Karpas-422 (cell line): ENCODE results near the gene GPR15. TPM values are rescaled to one million over a fixed set of nuclear protein-coding genes. Genes with fewer than 3 reads are reported as not detected.

Experiments used
- DNase-seq: peaks from one replicate; pipeline ENCODE4 v3.0.0-alpha.2; 2015
- H2AFZ ChIP-seq: fragments of 200-600 bp; sonication (generic); 2 replicates; pipeline ENCODE4 v1.6.1; 2014; ENCODE audit warnings: antibody characterized with exemption, low read length, mixed read lengths
- H3K27ac ChIP-seq: fragments of 200-600 bp; sonication (generic); 2 replicates; pipeline ENCODE4 v1.5.1; 2014; ENCODE audit warnings: mild to moderate bottlenecking, low read length, moderate library complexity
- H3K27me3 ChIP-seq: fragments of 200-600 bp; sonication (generic); 2 replicates; pipeline ENCODE4 v1.6.1; 2014; ENCODE audit warnings: low read length, mixed read lengths
- H3K36me3 ChIP-seq: fragments of 200-600 bp; sonication (generic); 2 replicates; pipeline ENCODE4 v1.6.1; 2014; ENCODE audit warnings: low read length, mixed read lengths; ENCODE audit not compliant: insufficient read depth
- H3K4me1 ChIP-seq: fragments of 200-600 bp; sonication (generic); 2 replicates; pipeline ENCODE4 v1.6.1; 2014; ENCODE audit warnings: mild to moderate bottlenecking, low read length, mixed read lengths
- H3K4me2 ChIP-seq: fragments of 200-600 bp; sonication (generic); 2 replicates; pipeline ENCODE4 v1.6.1; 2014; ENCODE audit warnings: low read length, low read depth, mild to moderate bottlenecking; ENCODE audit not compliant: poor library complexity, severe bottlenecking
- H3K4me3 ChIP-seq: fragments of 200-600 bp; sonication (generic); 2 replicates; pipeline ENCODE4 v1.5.1; 2014; ENCODE audit warnings: mild to moderate bottlenecking, antibody characterized with exemption, low read length, mixed read lengths
- H3K79me2 ChIP-seq: fragments of 200-600 bp; sonication (generic); 2 replicates; pipeline ENCODE4 v1.6.1; 2014; ENCODE audit warnings: mild to moderate bottlenecking, low read length, mixed read lengths
- H3K9ac ChIP-seq: fragments of 200-600 bp; sonication (generic); 2 replicates; pipeline ENCODE4 v1.6.0; 2014; ENCODE audit warnings: low read length
- H3K9me2 ChIP-seq: fragments of 200-600 bp; sonication (generic), shearing (Covaris generic); replicated peaks from 2 replicates; pipeline ENCODE4 v1.6.0; 2014; ENCODE audit warnings: mild to moderate bottlenecking, low read length, moderate library complexity; ENCODE audit not compliant: insufficient read depth
- H3K9me3 ChIP-seq: fragments of 300-700, 200-600 bp; sonication (generic); 2 replicates; pipeline ENCODE4 v1.6.1; 2014; ENCODE audit warnings: low read length, mixed read lengths
- H4K20me1 ChIP-seq: fragments of 200-600 bp; sonication (generic); 2 replicates; pipeline ENCODE4 v1.6.1; 2014; ENCODE audit warnings: mild to moderate bottlenecking, antibody characterized with exemption, low read length, low read depth; ENCODE audit not compliant: insufficient read depth
- total RNA-seq: library from RNA; depleted of rRNA; stranded (reverse); fragments of >200 nt; shearing (Covaris generic); gene quantifications from 2 replicates; pipeline ENCODE4 v1.2.3, GENCODE V29; 2014; ENCODE audit warnings: low replicate concordance

GPR15 gene
- total RNA-seq, 1 experiment from 2014 or later: not detected

DNA sequence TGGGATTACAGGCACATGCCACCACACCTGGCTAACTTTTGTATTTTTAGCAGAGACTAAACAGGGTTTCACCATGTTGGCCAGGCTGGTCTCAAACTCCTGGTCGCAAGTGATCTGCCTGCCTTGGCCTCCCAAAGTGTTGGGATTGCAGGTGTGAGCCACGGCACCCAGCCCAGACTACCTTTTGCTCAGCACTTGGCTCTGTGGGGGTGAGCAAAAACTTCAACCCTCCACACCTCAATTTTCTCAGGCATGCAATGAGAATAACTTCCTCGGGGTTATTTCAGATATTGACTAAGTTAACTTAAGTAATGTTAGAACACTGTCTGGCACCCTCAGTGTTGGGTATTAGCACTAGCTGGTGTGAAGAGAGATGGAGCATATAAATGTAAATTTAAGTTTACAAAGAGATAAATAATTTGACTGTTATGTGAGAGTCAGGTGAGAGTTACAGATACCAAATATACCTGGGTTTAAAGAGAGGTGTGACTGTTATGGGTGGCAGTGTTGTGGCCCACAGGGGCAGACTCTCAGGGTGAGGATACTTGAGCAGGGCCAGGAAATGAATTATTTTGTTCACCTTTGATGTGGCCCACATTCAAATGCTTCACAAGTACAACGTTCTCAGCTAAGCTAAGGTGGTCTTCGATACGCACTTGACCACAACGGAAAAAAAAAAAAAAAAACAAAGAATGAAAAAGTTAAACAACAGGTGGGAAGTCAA, 32.7 kb downstream of the GPR15 start:
- no peak for DNase-seq
- Histone ChIP-seq H3K4me1 (no peaks in the 10 kb centered on the region), H2AFZ (no peak overlapping the region), H3K27ac (no peak overlapping the region), H3K9me3 (no peaks in the 10 kb centered on the region), H3K4me2 (no peak overlapping the region), H3K79me2 (no peaks in the 10 kb centered on the region), H3K36me3 (no peaks in the 10 kb centered on the region), H3K9me2 (no peaks in the 10 kb centered on the region), H3K27me3 (no peaks in the 10 kb centered on the region), H3K4me3 (no peak overlapping the region), H3K9ac (no peak overlapping the region), H4K20me1 (no peaks in the 10 kb centered on the region)

- Histone ChIP-seq H3K9me3 (no peaks in the 10 kb centered on the region), H3K4me2 (no peak overlapping the region), H3K36me3 (no peaks in the 10 kb centered on the region), H3K27me3 (no peaks in the 10 kb centered on the region), H3K9me2 (no peaks in the 10 kb centered on the region), H3K4me1 (no peaks in the 10 kb centered on the region), H3K27ac (no peak overlapping the region), H2AFZ (no peak overlapping the region), H3K9ac (no peak overlapping the region), H4K20me1 (no peaks in the 10 kb centered on the region), H3K4me3 (no peak overlapping the region), H3K79me2 (no peaks in the 10 kb centered on the region)
- DNase-seq: no peak
Observed at GRCh38 chr3:98565237-98565643, 33.5 kb downstream of the GPR15 start.

GRCh38 chr3:98565843-98566242, 34.1 kb downstream of the GPR15 start:
- H4K20me1 ChIP-seq: no peaks in the 10 kb centered on the region
- H3K9me2 ChIP-seq: no peaks in the 10 kb centered on the region
- H3K4me3 ChIP-seq: no peak overlapping the region
- DNase-seq: no peak
- no peaks in the 10 kb centered on the region for H3K4me1 ChIP-seq
- H3K9ac ChIP-seq: no peak overlapping the region
- no peak overlapping the region for H3K4me2 ChIP-seq
- no peak overlapping the region for H3K27ac ChIP-seq
- H3K27me3 ChIP-seq: no peaks in the 10 kb centered on the region
- H3K79me2 ChIP-seq: no peaks in the 10 kb centered on the region
- H3K9me3 ChIP-seq: no peaks in the 10 kb centered on the region
- H2AFZ ChIP-seq: no peak overlapping the region
- no peaks in the 10 kb centered on the region for H3K36me3 ChIP-seq

DNA sequence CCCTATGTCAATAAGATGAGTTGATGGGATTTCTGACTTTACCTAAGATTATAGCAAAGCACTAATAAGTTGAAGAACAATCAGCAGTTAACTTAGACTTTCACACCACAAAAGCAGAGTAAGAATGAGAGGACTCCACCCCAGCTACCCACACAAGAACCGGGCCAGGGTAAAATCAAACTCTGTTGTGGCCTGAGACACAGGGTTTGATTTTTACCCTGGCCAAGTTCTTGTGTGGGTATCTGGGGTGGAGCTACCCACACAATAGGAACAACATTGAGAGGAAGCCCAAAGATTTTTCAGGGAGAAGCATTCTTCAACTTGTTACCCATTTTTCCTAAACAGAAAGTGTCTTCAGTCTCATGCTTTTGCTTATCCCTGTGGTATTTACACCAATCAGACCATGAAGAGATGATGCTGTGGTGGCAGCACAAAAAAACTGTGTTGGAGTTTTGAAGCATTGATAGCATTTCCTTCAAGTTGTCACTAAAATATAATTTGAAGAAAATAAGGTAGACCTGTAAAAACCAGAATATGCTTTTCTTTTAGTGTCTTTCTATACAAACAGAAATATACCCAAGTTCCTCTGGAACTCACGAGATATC, 36.0 kb downstream of the GPR15 start:
- H3K9ac ChIP-seq: no peak overlapping the region
- H4K20me1 ChIP-seq: no peaks in the 10 kb centered on the region
- H3K79me2 ChIP-seq: no peaks in the 10 kb centered on the region
- H3K4me3 ChIP-seq: no peak overlapping the region
- H3K27me3 ChIP-seq: no peaks in the 10 kb centered on the region
- no peaks in the 10 kb centered on the region for H3K9me2 ChIP-seq
- DNase-seq: no peak
- no peak overlapping the region for H3K4me2 ChIP-seq
- H3K9me3 ChIP-seq: no peaks in the 10 kb centered on the region
- H3K27ac ChIP-seq: no peak overlapping the region
- no peaks in the 10 kb centered on the region for H3K4me1 ChIP-seq
- no peak overlapping the region for H2AFZ ChIP-seq
- H3K36me3 ChIP-seq: no peaks in the 10 kb centered on the region

DNA sequence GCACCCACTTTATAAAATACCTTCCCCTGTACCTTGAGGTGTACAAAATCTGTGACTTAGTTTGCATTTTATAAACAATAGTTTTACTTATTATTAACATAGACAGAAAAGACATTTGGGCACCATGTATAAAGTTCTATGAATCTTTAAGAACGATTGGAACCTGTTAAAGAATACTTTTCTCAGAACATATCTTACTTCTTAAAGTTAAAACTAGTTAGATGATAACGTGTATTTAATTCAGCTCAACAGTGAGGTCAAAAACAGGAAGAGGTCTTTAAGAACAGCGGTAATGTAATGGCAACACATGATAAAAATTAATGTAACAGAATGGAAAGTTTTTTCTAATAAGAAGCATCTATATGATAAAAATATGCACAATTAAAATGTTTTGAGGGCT, 36.6 kb downstream of the GPR15 start:
- H3K4me1 ChIP-seq: no peaks in the 10 kb centered on the region
- no peak for DNase-seq

DNA sequence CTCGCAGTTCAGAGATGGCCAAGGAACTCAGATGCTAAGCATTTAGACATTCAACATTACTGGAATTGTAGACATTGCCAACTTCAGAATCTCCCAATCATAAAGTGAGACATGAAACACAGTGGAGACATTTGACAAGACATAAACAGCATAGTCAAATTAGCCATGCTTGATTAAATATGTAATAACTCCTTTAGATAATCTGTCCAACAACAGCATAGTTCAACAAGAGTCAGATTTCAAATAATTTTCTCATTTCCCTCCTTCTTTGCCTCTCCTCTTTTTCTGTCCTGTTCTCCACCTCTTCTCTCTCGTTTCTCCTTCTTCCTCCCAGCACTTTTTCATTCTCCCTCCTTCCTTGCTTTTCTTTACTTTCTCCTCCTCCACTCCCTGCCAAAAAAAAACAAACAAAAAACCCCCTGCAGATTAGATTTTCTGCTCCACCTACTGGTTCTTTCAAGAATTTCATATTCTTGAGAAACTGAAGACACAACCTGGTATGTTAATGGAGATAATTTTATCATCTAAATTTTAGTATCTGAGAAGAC, 41.5 kb downstream of the GPR15 start:
- H3K9me2 ChIP-seq: no peaks in the 10 kb centered on the region
- H2AFZ ChIP-seq: no peak overlapping the region
- peak; percentile 47 for DNase-seq
- H3K27ac ChIP-seq: no peak overlapping the region
- no peaks in the 10 kb centered on the region for H3K79me2 ChIP-seq
- no peak overlapping the region for H3K4me2 ChIP-seq
- no peaks in the 10 kb centered on the region for H3K36me3 ChIP-seq
- no peak overlapping the region for H3K9ac ChIP-seq
- no peaks in the 10 kb centered on the region for H3K27me3 ChIP-seq
- no peaks in the 10 kb centered on the region for H4K20me1 ChIP-seq
- H3K4me3 ChIP-seq: no peak overlapping the region
- no peaks in the 10 kb centered on the region for H3K4me1 ChIP-seq
- no peaks in the 10 kb centered on the region for H3K9me3 ChIP-seq

More for the DNA sequence above, 36.6 kb downstream of the GPR15 start:
- Histone ChIP-seq H3K27me3 (no peaks in the 10 kb centered on the region), H3K27ac (no peak overlapping the region), H3K4me3 (no peak overlapping the region), H3K9me3 (no peaks in the 10 kb centered on the region), H3K36me3 (no peaks in the 10 kb centered on the region), H3K79me2 (no peaks in the 10 kb centered on the region), H4K20me1 (no peaks in the 10 kb centered on the region), H3K4me2 (no peak overlapping the region), H3K9ac (no peak overlapping the region), H2AFZ (no peak overlapping the region), H3K9me2 (no peaks in the 10 kb centered on the region)

GRCh38 chr3:98574132-98574531, 42.4 kb downstream of the GPR15 start:
- H3K27ac ChIP-seq: no peak overlapping the region

GRCh38 chr3:98577178-98577895, 45.6 kb downstream of the GPR15 start:
- Histone ChIP-seq H3K9me2 (no peaks in the 10 kb centered on the region), H3K9ac (no peak overlapping the region), H3K79me2 (no peaks in the 10 kb centered on the region), H3K4me2 (no peak overlapping the region), H3K4me3 (no peak overlapping the region), H2AFZ (no peak overlapping the region), H3K27me3 (no peaks in the 10 kb centered on the region), H3K36me3 (no peaks in the 10 kb centered on the region), H3K4me1 (no peaks in the 10 kb centered on the region), H4K20me1 (no peaks in the 10 kb centered on the region), H3K9me3 (no peaks in the 10 kb centered on the region), H3K27ac (no peak overlapping the region)
- DNase-seq: no peak

More at GRCh38 chr3:98574132-98574531, 42.4 kb downstream of the GPR15 start:
- no peaks in the 10 kb centered on the region for H3K79me2 ChIP-seq
- no peaks in the 10 kb centered on the region for H4K20me1 ChIP-seq
- H3K27me3 ChIP-seq: no peaks in the 10 kb centered on the region
- H3K36me3 ChIP-seq: no peaks in the 10 kb centered on the region
- no peaks in the 10 kb centered on the region for H3K9me2 ChIP-seq
- no peak overlapping the region for H2AFZ ChIP-seq
- H3K9ac ChIP-seq: no peak overlapping the region
- H3K4me2 ChIP-seq: no peak overlapping the region
- H3K9me3 ChIP-seq: no peaks in the 10 kb centered on the region
- no peaks in the 10 kb centered on the region for H3K4me1 ChIP-seq
- no peak overlapping the region for H3K4me3 ChIP-seq
- no peak for DNase-seq
